Stimulated activated naive B cell treated with anti-CD40 and anti-IgM and Interleukin-4, amounts not matched to agents 10 μg/mL and 1 μg/mL and 100 μg/mL, for 72 hours (primary cell): ENCODE results near the gene PTPN14.
"Not testable (repeated sequence)": the region's sequence is repeated elsewhere in the genome, so short reads cannot be mapped to it uniquely, and the experiment has no call there.

Experiments used
- ATAC-seq, 2 donors: fragments of 150-1000 bp; cut with Tn5 transposase; replicated peaks; 2 replicates each; pipeline ENCODE4 v1.10.0; 2021; ENCODE audit warnings: moderate library complexity in 1 of 2
- DNase-seq: peaks from one replicate; pipeline ENCODE4 v3.0.0; 2021
- H3K27ac Mint-ChIP-seq: one replicate; pipeline ENCODE4 v1.8.0; 2022; ENCODE audit warnings: mild to moderate bottlenecking, mixed read lengths
- H3K27me3 Mint-ChIP-seq, 2 donors: one replicate each; pipeline ENCODE4 v1.8.0; 2022; ENCODE audit warnings: mixed read lengths in 2 of 2
- H3K36me3 Mint-ChIP-seq, 2 donors: one replicate each; pipeline ENCODE4 v1.8.0; 2022; ENCODE audit warnings: mixed read lengths in 2 of 2, mild to moderate bottlenecking in 1 of 2
- H3K4me1 Mint-ChIP-seq, 2 donors: one replicate each; pipeline ENCODE4 v1.8.0; 2022; ENCODE audit warnings: mixed read lengths in 2 of 2, mild to moderate bottlenecking in 1 of 2
- H3K4me3 Mint-ChIP-seq, 2 donors: one replicate each; pipeline ENCODE4 v1.8.0; 2022; ENCODE audit warnings: mild to moderate bottlenecking in 2 of 2, mixed read lengths in 2 of 2, moderate library complexity in 1 of 2
- H3K9me3 Mint-ChIP-seq, 2 donors: one replicate each; pipeline ENCODE4 v1.8.0; 2022; ENCODE audit warnings: mixed read lengths in 2 of 2, mild to moderate bottlenecking in 1 of 2

The PTPN14 gene

DNA sequence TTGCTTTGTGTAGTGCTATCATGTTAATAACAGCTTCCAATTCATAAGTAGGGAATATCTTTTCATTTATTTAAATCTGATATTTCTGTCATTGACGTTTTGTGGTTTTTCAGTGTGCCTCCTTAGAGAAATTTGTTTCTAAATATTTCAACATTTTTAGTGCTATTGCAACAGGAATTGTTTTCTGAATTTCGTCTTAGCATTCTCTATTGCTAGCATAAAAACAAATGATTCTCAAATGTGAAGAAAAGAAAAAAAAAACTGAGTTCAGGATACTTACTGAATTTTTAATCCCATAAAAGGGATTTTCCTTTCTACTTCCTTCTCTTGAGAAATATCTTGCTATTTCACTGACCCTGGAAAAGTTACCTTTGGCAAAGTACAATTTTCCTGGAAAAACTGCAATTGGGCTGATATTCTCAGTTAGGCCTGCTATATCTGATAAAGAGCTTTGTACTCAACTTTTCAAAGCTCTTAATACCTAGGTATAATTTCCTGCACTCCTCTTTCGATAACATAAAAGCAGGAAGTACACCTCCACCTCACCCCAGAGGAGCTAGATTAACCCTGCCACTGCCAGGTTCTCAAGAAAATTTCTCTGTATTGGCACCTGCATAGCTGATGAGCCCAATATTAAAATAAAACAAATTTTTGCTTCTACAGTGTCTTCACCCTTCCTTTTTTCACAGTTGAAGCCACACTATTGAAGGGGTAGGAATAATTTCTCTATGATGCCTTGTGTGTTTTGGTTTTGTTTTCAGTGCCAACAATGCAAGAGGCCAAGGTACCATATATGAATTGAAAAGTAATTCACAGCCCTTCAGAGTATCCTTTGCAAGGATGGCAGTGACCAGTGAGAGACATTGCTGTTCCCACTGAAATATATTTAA, 35.6 kb downstream of the PTPN14 start:
- no peaks in the 10 kb centered on the region for H3K4me1 Mint-ChIP-seq
- no peak overlapping the region for H3K27ac Mint-ChIP-seq
- no peaks in the 10 kb centered on the region for H3K9me3 Mint-ChIP-seq
- no peak overlapping the region for H3K4me3 Mint-ChIP-seq
- no peaks in the 10 kb centered on the region for H3K36me3 Mint-ChIP-seq
- ATAC-seq (no peak), DNase-seq (no peak)
- H3K27me3 Mint-ChIP-seq, result peaks cover 6 to 11% of the 10 kb centered on the region in 2 donors

DNA sequence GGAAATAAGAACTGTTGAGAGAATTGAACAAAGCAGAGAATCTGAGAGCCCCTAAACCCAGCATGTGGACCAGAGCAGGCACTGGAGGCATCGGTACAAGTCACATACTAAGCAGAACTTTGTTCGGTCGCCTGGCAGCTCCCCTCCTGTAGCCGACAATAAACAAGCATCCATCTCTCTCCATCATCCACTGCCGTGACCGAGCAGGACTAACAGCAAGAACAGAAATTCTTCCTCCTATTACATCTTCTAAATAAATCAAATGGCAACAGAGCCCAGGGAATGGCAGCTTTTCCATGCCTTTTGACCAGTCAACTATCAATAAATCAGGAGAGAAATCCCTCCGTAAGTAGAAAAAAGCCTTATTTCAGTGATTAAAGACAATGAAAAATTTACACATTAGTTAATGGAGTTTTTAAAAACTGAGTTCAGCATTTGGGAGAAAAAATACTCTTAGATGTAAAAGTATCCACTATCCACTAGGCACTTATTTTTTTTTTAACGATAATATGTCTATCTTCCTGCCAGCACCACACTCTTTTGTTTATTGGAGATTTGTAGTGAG, 36.5 kb downstream of the PTPN14 start:
- DNase-seq (no peak), ATAC-seq (no peak)
- no peak overlapping the region for H3K27ac Mint-ChIP-seq
- H3K36me3 Mint-ChIP-seq, result no peaks in the 10 kb centered on the region
- H3K9me3 Mint-ChIP-seq, result no peaks in the 10 kb centered on the region
- H3K4me3 Mint-ChIP-seq, result no peak overlapping the region
- H3K27me3 Mint-ChIP-seq, result peaks cover 6 to 14% of the 10 kb centered on the region in 2 donors
- no peaks in the 10 kb centered on the region for H3K4me1 Mint-ChIP-seq

DNA sequence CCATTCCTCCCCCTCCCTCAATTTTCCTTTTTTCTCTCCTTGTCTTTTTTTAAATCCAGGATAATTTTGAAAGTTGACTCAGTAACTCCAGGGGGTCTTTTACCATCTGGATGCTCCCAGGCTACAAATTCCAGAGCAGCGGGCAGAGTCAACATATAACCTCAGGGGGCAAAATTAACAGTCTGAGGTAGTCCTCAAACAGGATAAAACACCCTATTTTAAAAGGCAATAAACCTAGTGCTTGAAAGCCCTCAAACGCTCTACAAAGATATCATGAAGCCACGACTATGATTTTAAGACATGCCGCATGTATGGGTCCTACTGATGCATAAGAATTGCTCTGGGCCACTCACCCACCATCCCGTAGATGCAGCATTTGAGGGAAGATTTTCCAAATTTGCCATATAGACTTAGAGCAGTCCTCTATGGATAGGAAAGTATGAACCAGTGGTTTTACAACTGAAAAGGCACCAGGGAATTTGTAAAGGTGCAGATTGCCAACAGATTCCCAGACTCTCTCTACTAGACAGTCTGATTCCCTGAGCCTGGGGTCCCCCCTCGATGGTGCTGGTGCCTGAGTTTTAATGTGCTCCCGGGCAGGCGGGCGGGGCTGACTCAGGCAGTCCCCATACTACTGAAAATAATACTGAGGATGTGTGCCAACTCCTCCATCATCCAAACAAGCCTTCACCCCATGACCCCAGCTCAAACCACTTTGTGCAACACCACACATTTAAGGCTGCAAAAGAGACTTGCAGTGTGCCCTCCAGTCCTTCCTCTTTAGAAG, 37.2 kb downstream of the PTPN14 start:
- Mint-ChIP-seq H3K4me1 (no peaks in the 10 kb centered on the region), H3K9me3 (no peaks in the 10 kb centered on the region), H3K4me3 (no peak overlapping the region), H3K27ac (no peak overlapping the region), H3K36me3 (no peaks in the 10 kb centered on the region), H3K27me3 (peaks cover 6 to 15% of the 10 kb centered on the region in 2 donors)
- DNase-seq (no peak), ATAC-seq (no peak)

DNA sequence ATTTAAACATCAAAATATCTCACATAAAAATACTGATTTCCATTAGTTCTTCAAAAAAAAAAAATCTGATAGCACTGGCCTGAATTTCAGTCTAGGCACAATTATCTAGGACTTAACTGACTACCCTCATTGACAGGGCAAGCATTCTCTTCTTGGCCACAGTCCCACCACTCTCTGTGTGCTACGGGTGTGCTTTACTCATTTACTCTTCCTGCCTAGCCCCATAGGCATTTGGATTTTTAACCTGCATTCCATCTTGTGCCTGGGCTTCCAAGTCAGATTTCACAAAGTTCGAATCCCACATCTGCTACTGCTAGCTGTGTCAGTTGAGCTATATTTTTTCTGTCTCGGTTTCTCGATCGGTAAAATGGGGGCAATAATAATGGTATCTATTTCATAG, 38.0 kb downstream of the PTPN14 start:
- H3K4me1 Mint-ChIP-seq, result no peaks in the 10 kb centered on the region
- no peaks in the 10 kb centered on the region for H3K36me3 Mint-ChIP-seq
- H3K4me3 Mint-ChIP-seq, result no peak overlapping the region
- no peak overlapping the region for H3K27ac Mint-ChIP-seq
- no peak for ATAC-seq
- no peak for DNase-seq
- no peaks in the 10 kb centered on the region for H3K9me3 Mint-ChIP-seq
- peaks cover 6 to 15% of the 10 kb centered on the region in 2 donors for H3K27me3 Mint-ChIP-seq

DNA sequence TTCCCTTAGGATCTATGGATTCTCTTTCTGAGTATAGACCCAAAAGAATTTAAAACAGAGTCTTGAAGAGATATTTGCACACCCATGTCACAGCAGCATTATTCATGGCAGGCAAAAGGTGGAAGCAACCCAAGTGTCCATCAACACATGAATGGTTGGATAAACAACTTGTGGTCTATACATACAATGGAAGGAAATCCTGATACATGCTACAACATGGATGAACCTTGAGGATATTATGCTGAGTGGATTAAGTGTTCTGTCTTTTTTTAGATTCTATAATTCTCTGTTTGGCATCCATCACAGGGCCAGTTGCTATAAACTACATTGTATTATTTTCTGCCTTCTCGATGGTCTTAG, 39.8 kb downstream of the PTPN14 start:
- no peaks in the 10 kb centered on the region for H3K9me3 Mint-ChIP-seq
- ATAC-seq (no peak), DNase-seq (no peak)
- H3K27me3 Mint-ChIP-seq, result peaks cover 0 to 11% of the 10 kb centered on the region in 2 donors
- H3K4me1 Mint-ChIP-seq, result no peaks in the 10 kb centered on the region
- no peaks in the 10 kb centered on the region for H3K36me3 Mint-ChIP-seq
- H3K4me3 Mint-ChIP-seq, result no peak overlapping the region
- no peak overlapping the region for H3K27ac Mint-ChIP-seq

DNA sequence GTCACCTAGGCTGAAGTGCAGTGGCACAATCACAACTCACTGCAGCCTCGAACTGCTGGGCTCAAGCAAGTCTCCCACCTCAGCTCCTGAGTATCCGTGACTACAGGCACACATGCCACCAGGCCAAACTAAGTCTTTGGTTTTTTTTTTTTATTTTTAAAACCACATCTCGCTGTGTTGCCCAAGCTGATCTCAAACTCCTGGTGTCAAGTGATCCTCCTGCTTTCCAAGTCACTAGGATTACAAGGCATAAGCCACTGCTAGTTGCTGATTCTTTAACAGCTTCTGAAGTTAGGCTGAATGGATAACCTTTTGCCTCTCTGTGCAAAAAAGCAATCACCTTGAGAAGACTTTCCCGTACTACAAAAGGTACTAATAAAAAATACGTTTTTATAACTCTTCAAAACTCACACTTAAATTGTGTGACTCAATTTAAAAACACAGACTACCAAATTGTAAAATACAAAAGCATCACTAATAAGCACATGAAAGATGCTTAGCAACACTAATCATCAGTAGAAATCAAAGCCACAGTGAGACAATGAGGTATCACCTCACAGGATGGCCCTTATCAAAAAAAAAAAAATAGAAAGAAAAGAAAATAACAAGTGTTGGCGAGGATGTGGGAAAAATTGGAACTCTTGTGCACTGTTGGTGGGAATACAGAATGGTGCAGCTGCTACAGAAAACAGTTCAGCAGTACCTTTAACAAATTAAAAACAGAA, 40.3 kb downstream of the PTPN14 start:
- Mint-ChIP-seq H3K27ac (no peak overlapping the region), H3K9me3 (no peaks in the 10 kb centered on the region), H3K4me3 (no peak overlapping the region), H3K27me3 (peaks cover 0 to 11% of the 10 kb centered on the region in 2 donors), H3K36me3 (no peaks in the 10 kb centered on the region), H3K4me1 (no peaks in the 10 kb centered on the region)
- no peak for DNase-seq
- no peak for ATAC-seq

DNA sequence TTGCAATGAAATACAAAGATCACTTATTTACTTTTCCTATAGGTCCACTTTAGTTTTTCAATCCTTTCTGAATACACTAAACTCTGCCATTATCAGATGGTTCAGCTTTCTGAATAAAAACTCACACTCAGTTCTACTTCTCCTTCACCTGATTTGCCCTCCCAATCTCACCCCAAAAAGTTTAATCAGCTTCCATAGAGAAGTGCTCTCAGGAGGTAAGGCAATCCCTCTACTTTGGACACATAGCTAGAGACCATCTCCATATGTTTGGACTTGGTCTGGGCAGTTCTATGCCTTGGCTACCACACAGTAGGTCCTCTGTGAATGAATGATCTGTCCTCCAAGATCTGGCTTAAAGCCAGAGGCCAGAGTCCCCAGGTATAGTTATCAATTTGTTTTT, 40.9 kb downstream of the PTPN14 start:
- H3K4me1 Mint-ChIP-seq, result no peaks in the 10 kb centered on the region
- no peaks in the 10 kb centered on the region for H3K9me3 Mint-ChIP-seq
- no peak overlapping the region for H3K27ac Mint-ChIP-seq
- DNase-seq, result no peak
- H3K4me3 Mint-ChIP-seq, result no peak overlapping the region
- H3K36me3 Mint-ChIP-seq, result no peaks in the 10 kb centered on the region
- ATAC-seq, result no peak
- H3K27me3 Mint-ChIP-seq, result peaks cover 0 to 11% of the 10 kb centered on the region in 2 donors

DNA sequence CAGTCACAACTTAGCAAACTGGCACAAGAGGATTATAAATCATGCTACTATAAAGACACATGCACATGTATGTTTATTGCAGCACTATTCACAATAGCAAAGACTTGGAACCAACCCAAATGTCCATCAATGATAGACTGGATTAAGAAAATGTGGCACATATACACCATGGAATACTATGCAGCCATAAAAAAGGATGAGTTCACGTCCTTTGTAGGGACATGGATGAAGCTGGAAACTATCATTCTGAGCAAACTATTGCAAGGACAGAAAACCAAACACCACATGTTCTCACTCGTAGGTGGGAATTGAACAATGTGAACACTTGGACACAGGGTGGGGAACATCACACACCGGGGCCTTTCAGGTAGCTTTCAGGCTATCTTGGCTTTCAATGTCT, 41.8 kb downstream of the PTPN14 start:
- not testable (repeated sequence) for H3K4me3 Mint-ChIP-seq, H3K4me1 Mint-ChIP-seq, ATAC-seq, H3K27ac Mint-ChIP-seq, H3K9me3 Mint-ChIP-seq, DNase-seq, H3K36me3 Mint-ChIP-seq
- H3K27me3 Mint-ChIP-seq, result peaks cover 0 to 10% of the 10 kb centered on the region in 2 donors

DNA sequence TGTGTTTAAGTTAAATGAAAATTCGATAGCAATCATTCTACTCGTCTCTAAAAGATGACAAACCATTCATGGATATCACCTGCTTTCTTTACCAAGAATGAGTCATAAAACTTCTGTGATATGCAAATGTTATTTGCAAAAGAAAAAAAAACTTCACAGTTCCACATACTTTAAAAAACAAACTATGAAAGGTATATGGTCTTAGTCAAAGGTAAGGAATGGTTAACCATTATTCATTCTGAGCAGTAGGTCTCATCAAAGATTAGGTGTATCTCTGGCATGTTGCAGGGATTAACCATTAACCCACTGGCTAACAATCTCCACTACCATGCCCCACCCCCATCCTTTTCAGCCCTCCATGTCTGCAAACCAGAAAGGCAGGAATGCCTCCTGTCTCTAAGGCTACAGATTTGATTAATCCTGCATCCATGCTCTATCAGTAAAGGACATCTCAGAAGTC, 44.4 kb downstream of the PTPN14 start:
- no peak for ATAC-seq

DNA sequence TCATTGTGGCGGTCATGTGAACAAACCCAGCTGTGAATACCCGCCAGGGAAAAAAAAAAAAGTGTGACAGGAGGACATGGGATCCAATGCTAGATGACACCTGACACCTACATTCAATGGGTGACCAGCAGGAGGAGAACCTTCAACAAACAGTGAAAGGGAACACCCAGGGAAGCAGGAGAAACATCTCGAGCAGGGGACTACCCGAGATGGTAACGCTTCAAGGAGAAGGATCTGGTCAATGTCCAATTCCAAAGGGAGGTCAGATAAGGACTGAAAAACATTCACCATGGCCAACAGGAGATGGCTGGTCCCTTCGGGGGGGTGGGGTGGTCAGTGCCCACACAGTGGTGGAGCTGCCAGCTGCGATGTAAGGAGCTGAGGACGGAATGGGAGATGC, 46.3 kb downstream of the PTPN14 start:
- Mint-ChIP-seq H3K36me3 (no peaks in the 10 kb centered on the region), H3K9me3 (no peaks in the 10 kb centered on the region), H3K27ac (no peak overlapping the region), H3K4me1 (no peaks in the 10 kb centered on the region), H3K4me3 (no peak overlapping the region), H3K27me3 (peaks cover 0 to 7% of the 10 kb centered on the region in 2 donors)
- DNase-seq, result no peak
- no peak for ATAC-seq

More for the DNA sequence above, 44.4 kb downstream of the PTPN14 start:
- Mint-ChIP-seq H3K27me3 (peaks cover 0 to 8% of the 10 kb centered on the region in 2 donors), H3K4me3 (no peak overlapping the region), H3K36me3 (no peaks in the 10 kb centered on the region), H3K27ac (no peak overlapping the region), H3K9me3 (no peaks in the 10 kb centered on the region), H3K4me1 (no peaks in the 10 kb centered on the region)
- DNase-seq, result no peak

DNA sequence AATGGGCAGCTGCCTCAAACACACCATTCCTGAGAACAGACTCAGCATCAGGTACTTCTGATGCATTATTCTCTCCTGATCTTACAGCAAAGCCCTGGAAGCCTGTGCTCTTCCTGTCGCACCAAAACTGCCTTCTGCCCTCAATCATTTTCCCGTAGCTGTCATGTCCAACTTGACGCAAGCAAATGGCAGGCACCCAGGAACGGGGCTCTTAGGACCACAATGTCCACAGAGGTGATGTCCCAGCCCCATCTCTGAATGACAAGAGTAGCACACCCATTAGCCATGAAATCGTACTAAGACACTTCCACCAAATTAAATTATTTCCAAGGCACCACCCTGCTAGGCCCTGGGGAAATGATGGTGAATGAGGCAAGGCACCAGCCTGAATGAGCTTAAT, 47.1 kb downstream of the PTPN14 start:
- Mint-ChIP-seq H3K9me3 (no peaks in the 10 kb centered on the region), H3K4me3 (no peak overlapping the region), H3K27me3 (peaks cover 0 to 4% of the 10 kb centered on the region in 2 donors), H3K4me1 (no peaks in the 10 kb centered on the region), H3K27ac (no peak overlapping the region), H3K36me3 (no peaks in the 10 kb centered on the region)
- ATAC-seq (no peak), DNase-seq (no peak)

DNA sequence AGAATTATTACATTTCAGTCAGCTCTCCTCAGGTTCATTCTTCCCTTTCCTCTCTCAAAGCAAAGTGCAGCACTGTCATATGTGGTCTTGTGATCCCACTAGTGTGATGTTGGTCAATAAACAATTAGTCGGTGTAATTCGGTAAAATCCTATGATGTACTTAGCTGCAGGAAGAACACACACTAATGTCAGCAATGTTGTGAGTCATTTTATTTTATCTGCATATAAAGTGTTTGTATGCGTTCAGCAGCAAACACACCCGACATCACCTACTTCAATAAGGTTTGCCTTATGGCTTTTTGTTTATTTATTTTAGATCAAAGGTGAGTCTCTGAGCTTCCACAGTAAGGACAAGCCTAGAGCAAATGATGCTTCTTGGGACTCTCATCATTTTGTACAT, 47.8 kb downstream of the PTPN14 start:
- ATAC-seq, result no peak
- Mint-ChIP-seq H3K4me3 (no peak overlapping the region), H3K4me1 (no peaks in the 10 kb centered on the region), H3K36me3 (no peaks in the 10 kb centered on the region), H3K27me3 (peaks cover 0 to 4% of the 10 kb centered on the region in 2 donors), H3K9me3 (no peaks in the 10 kb centered on the region), H3K27ac (no peak overlapping the region)
- DNase-seq, result no peak

DNA sequence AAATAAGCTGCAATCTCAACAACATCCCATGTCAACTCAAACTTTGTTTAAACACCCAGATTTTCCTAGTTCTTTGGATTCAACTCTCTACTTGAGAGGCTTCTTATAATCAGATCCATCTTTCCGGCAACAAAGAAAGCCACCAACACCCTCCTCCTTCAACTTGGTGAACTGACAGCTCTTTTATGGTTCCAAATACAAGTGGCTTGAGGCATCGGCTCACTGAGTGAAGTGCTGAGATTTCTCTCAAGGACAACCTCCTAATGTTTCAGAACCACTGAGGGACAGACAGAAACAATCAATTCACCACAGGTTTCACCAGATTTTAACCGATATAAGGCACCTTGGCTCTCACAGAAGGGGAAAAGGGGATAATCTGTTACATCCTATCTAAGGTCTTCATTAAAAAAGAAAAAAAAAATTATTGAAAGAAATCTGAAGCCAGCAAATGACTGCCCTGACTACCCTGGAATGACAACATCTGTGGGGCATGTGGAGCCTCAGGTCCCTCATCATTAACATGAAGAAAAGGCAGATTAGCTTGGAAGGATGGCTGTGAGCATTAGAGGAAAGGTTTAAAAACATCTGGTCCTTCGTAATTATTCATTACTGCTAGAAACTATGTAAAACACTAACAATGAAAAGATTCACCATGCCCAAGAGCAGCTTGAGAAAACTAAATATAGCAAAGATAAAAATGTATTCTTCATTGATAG, 50.9 kb downstream of the PTPN14 start:
- Mint-ChIP-seq H3K4me3 (no peak overlapping the region), H3K27me3 (peaks cover 0 to 4% of the 10 kb centered on the region in 2 donors), H3K4me1 (no peaks in the 10 kb centered on the region), H3K36me3 (no peaks in the 10 kb centered on the region), H3K9me3 (no peaks in the 10 kb centered on the region), H3K27ac (no peak overlapping the region)
- ATAC-seq (no peak), DNase-seq (no peak)

DNA sequence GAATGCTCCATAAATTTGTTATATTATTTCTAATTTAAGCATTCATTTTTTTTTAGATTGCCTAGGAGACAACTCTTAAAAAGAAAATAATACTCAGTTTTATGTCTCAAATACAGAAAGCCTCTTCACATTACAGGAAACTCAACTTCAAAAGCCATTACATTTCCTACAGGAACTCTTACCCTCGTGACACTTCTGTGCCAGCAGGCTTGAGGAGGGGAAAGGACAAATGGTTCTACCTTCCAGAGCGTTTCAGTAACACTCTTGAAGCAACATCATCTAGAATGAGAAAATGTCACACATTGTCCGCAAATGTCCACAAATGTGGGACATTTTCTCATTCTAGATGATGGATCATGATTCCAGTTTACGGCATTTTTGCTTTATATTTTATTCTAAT, 51.7 kb downstream of the PTPN14 start:
- DNase-seq (no peak), ATAC-seq (no peak)
- H3K9me3 Mint-ChIP-seq, result no peaks in the 10 kb centered on the region
- H3K36me3 Mint-ChIP-seq, result no peaks in the 10 kb centered on the region
- no peak overlapping the region for H3K27ac Mint-ChIP-seq
- no peaks in the 10 kb centered on the region for H3K27me3 Mint-ChIP-seq
- no peaks in the 10 kb centered on the region for H3K4me1 Mint-ChIP-seq
- no peak overlapping the region for H3K4me3 Mint-ChIP-seq
